ENCODE results near the gene PDE4D. TPM values are rescaled to one million over a fixed set of nuclear protein-coding genes. Genes with fewer than 3 reads are reported as not detected.

Gene PDE4D
- total RNA-seq, 1 experiment from 2014 or later: 61.2 TPM

DNA sequence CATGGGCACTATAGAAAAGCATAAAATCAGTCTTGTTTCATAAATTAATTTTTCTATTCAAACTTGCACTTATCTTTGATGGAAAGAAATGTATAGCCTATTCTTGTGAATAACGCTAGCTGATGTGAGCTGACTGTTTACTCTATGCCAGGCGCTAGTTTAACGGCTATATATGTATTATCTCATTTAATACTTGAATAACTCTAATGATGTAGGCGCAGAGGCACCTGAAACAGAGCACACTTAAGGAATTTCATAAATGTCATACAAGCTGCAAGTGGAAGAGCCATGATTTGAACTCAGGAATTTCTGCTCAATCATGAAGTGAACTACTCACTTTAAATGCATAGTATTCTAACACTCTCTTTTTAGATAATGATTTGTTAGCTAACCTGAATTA lies 551.8 kb downstream of the PDE4D start:
- Histone ChIP-seq H3K9me2 (replicated peaks; ENCODE audit: insufficient read depth, low read length) (no peaks in the 10 kb centered on the region), H3K27ac (ENCODE audit: low read length) (no peak overlapping the region), H3K9ac (ENCODE audit: low read length) (no peak overlapping the region), H3K79me2 (ENCODE audit: low read length) (no peaks in the 10 kb centered on the region), H3K9me3 (ENCODE audit: low read length) (no peaks in the 10 kb centered on the region), H3K4me1 (ENCODE audit: low read length) (peaks cover 7% of the 10 kb centered on the region), H2AFZ (ENCODE audit: low read length) (no peak overlapping the region), H3K27me3 (ENCODE audit: low read length) (no peaks in the 10 kb centered on the region), H4K20me1 (ENCODE audit: insufficient read depth, low read depth, low read length) (no peaks in the 10 kb centered on the region), H3K4me3 (ENCODE audit: low read length) (no peak overlapping the region), H3K36me3 (ENCODE audit: insufficient read depth, low read length) (no peaks in the 10 kb centered on the region), H3K4me2 (ENCODE audit: low read depth, low read length, poor library complexity, severe bottlenecking) (no peak overlapping the region)
- no peak for DNase-seq

DNA sequence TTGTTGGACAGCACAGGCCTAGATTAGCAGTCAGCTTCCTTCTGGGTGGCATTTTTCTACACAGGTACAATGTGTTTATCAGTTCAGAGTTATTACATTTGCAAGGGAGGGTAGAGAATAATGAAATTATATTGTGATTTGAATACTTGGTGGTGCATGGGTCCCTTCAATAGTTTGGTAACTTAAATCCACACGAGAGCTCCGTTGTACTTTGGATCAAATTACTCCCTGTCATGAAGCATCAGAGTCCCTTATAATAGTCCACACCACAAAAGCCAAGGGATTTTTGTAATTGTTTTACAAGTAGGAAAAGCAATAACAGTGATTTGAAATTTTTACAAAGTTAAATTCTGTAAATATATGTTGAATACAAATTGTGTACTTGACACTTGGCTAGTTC lies 552.4 kb downstream of the PDE4D start:
- Histone ChIP-seq H3K27me3 (ENCODE audit: low read length) (no peaks in the 10 kb centered on the region), H3K36me3 (ENCODE audit: insufficient read depth, low read length) (no peaks in the 10 kb centered on the region), H3K27ac (ENCODE audit: low read length) (no peak overlapping the region), H3K4me3 (ENCODE audit: low read length) (no peak overlapping the region), H3K4me1 (ENCODE audit: low read length) (peaks cover 7% of the 10 kb centered on the region), H3K9me3 (ENCODE audit: low read length) (no peaks in the 10 kb centered on the region), H3K9ac (ENCODE audit: low read length) (no peak overlapping the region), H3K4me2 (ENCODE audit: low read depth, low read length, poor library complexity, severe bottlenecking) (no peak overlapping the region), H4K20me1 (ENCODE audit: insufficient read depth, low read depth, low read length) (no peaks in the 10 kb centered on the region), H3K9me2 (replicated peaks; ENCODE audit: insufficient read depth, low read length) (no peaks in the 10 kb centered on the region), H2AFZ (ENCODE audit: low read length) (no peak overlapping the region), H3K79me2 (ENCODE audit: low read length) (no peaks in the 10 kb centered on the region)
- DNase-seq: no peak

DNA sequence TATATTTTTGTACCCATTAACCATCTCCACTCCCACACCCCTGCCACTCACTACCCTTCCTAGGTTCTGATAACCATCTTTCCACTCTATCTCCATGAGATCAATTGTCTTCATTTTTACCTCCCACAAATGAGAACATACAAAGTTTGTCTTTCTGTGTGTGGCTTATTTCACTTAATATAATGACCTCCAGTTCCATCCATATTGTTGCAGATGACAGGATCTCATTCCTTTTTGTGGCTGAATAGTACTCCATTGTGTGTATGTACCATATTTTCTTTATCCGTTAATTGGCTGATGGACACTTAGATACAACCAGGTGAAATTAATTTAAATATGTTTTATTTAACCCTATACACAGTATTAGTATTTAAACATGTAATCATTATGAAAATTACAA lies 552.9 kb downstream of the PDE4D start:
- H3K27ac ChIP-seq (ENCODE audit: low read length): no peak overlapping the region
- no peaks in the 10 kb centered on the region for H4K20me1 ChIP-seq (ENCODE audit: insufficient read depth, low read depth, low read length)
- H2AFZ ChIP-seq (ENCODE audit: low read length): no peak overlapping the region
- no peak overlapping the region for H3K9ac ChIP-seq (ENCODE audit: low read length)
- DNase-seq: no peak
- H3K79me2 ChIP-seq (ENCODE audit: low read length): no peaks in the 10 kb centered on the region
- no peaks in the 10 kb centered on the region for H3K27me3 ChIP-seq (ENCODE audit: low read length)
- no peaks in the 10 kb centered on the region for H3K36me3 ChIP-seq (ENCODE audit: insufficient read depth, low read length)
- H3K4me3 ChIP-seq (ENCODE audit: low read length): no peak overlapping the region
- H3K4me1 ChIP-seq (ENCODE audit: low read length): peaks cover 7% of the 10 kb centered on the region
- H3K4me2 ChIP-seq (ENCODE audit: low read depth, low read length, poor library complexity, severe bottlenecking): no peak overlapping the region
- no peaks in the 10 kb centered on the region for H3K9me3 ChIP-seq (ENCODE audit: low read length)
- H3K9me2 ChIP-seq (replicated peaks; ENCODE audit: insufficient read depth, low read length): no peaks in the 10 kb centered on the region

DNA sequence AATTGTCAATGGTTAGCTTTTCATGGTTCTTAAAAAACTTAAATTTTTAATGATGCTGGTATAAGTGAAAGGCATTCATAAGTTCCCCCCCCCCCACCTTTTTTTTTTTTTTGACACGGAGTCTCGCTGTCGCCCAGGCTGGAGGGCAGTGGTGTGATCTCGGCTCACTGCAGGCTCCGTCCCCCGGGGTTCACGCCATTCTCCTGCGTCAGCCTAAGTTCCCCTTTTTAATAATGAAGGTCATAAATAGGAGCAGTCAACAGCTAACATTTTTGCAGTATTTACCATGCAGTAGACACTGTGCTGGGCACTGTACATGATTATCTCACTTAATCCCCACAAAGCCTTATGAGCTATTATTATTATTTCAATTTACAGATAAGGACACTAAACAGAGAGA lies 556.3 kb downstream of the PDE4D start:
- Histone ChIP-seq H4K20me1 (ENCODE audit: insufficient read depth, low read depth, low read length) (0 out of 2 replicates have a peak, but pooled peaks cover 2% of the 10 kb centered on the region), H3K79me2 (ENCODE audit: low read length) (no peaks in the 10 kb centered on the region), H3K9me3 (ENCODE audit: low read length) (no peaks in the 10 kb centered on the region), H3K9ac (ENCODE audit: low read length) (no peak overlapping the region), H3K27me3 (ENCODE audit: low read length) (no peaks in the 10 kb centered on the region), H3K36me3 (ENCODE audit: insufficient read depth, low read length) (no peaks in the 10 kb centered on the region), H2AFZ (ENCODE audit: low read length) (no peak overlapping the region), H3K4me2 (ENCODE audit: low read depth, low read length, poor library complexity, severe bottlenecking) (peak overlapping the region; percentile 27), H3K27ac (ENCODE audit: low read length) (no peak overlapping the region), H3K4me1 (ENCODE audit: low read length) (peaks cover 7% of the 10 kb centered on the region), H3K9me2 (replicated peaks; ENCODE audit: insufficient read depth, low read length) (no peaks in the 10 kb centered on the region), H3K4me3 (ENCODE audit: low read length) (no peak overlapping the region)
- no peak for DNase-seq

DNA sequence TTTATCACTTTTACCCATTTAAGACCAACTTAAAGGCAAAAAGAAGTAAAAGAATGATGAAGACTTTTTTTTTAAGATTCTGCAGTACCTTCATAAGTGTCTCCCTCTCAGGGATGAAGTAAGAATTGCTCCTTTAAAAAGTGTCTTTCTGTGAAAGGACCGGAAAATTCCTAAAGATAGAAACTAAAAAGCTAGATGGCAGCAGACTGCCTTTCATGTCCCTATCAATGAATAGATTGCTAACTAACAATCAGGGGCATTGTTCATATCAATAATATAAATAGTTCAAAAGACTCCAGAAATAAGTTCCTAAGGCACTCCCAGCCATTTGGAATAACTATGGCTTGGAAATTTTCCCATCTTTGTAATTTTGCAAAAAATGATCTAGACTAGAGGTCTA lies 558.0 kb downstream of the PDE4D start:
- Histone ChIP-seq H2AFZ (ENCODE audit: low read length) (no peak overlapping the region), H3K4me3 (ENCODE audit: low read length) (no peak overlapping the region)
- DNase-seq: no peak

DNA sequence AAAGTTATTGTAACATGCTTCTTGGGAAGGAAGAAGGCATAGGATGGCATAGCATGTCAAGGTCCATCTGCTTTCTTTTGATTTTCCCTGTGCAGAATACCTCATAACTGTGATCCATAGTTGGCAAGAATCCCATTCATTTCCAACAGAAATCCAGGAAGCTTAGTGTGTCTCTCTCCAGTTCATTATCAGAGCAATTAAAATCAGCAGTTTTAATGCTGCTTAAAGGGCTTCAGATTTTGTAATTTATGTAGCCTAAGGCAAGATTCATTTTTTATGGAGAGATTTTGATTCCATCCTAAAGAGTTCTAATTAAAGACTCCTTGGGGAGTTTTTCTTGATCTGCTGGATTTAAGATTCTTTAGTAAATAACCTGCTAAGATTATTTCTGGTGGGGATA lies 560.1 kb downstream of the PDE4D start:
- Histone ChIP-seq H4K20me1 (ENCODE audit: insufficient read depth, low read depth, low read length) (0 out of 2 replicates have a peak, but pooled peaks cover 2% of the 10 kb centered on the region), H3K4me2 (ENCODE audit: low read depth, low read length, poor library complexity, severe bottlenecking) (no peak overlapping the region), H3K27ac (ENCODE audit: low read length) (no peak overlapping the region), H3K79me2 (ENCODE audit: low read length) (no peaks in the 10 kb centered on the region), H3K27me3 (ENCODE audit: low read length) (no peaks in the 10 kb centered on the region), H2AFZ (ENCODE audit: low read length) (no peak overlapping the region), H3K9me3 (ENCODE audit: low read length) (no peaks in the 10 kb centered on the region), H3K4me3 (ENCODE audit: low read length) (no peak overlapping the region), H3K9me2 (replicated peaks; ENCODE audit: insufficient read depth, low read length) (no peaks in the 10 kb centered on the region), H3K9ac (ENCODE audit: low read length) (no peak overlapping the region), H3K36me3 (ENCODE audit: insufficient read depth, low read length) (no peaks in the 10 kb centered on the region), H3K4me1 (ENCODE audit: low read length) (peaks cover 7% of the 10 kb centered on the region)
- no peak for DNase-seq

More for the DNA sequence above, 558.0 kb downstream of the PDE4D start:
- Histone ChIP-seq H3K4me2 (ENCODE audit: low read depth, low read length, poor library complexity, severe bottlenecking) (no peak overlapping the region), H3K4me1 (ENCODE audit: low read length) (peaks cover 7% of the 10 kb centered on the region), H3K9me2 (replicated peaks; ENCODE audit: insufficient read depth, low read length) (no peaks in the 10 kb centered on the region), H3K27ac (ENCODE audit: low read length) (no peak overlapping the region), H3K36me3 (ENCODE audit: insufficient read depth, low read length) (no peaks in the 10 kb centered on the region), H4K20me1 (ENCODE audit: insufficient read depth, low read depth, low read length) (0 out of 2 replicates have a peak, but pooled peaks cover 2% of the 10 kb centered on the region), H3K9me3 (ENCODE audit: low read length) (no peaks in the 10 kb centered on the region), H3K79me2 (ENCODE audit: low read length) (no peaks in the 10 kb centered on the region), H3K27me3 (ENCODE audit: low read length) (no peaks in the 10 kb centered on the region), H3K9ac (ENCODE audit: low read length) (no peak overlapping the region)

DNA sequence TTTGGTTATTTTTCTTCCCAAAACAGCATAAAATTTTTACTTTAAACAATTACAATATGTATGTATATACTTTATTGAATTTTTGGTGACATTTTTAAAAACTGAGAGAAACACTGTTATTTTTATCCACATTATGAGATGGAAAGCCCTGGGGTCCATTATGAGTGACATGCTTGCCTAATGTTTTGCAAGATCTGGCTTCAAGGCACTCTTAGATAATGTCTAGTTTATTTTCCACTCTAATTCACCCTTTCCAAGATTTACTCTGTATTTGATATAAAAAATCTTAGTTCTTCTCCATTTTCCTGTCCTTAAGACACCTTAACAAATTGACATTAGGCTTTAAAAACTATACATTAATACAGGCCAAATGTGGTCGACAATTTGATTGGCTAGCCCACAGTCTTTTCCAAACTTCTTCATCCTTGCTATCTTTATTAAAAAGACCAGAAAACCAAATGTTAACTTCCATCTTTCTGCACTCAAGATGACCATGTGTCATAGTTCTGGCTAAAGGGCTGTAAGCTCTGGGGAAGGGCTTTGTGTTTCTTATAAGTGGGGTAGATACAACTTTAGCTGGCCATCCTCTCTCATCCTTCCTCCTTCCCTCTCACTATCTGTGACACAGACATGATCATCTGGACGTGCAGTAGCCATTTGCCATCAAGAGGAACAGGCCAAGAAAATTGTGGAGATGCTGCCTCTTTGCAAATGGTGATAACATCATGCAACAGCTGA lies 561.1 kb downstream of the PDE4D start:
- peaks cover 5% of the 10 kb centered on the region for H3K4me1 ChIP-seq (ENCODE audit: low read length)
- no peak overlapping the region for H3K4me3 ChIP-seq (ENCODE audit: low read length)
- no peak overlapping the region for H3K9ac ChIP-seq (ENCODE audit: low read length)
- no peak overlapping the region for H2AFZ ChIP-seq (ENCODE audit: low read length)
- no peak overlapping the region for H3K4me2 ChIP-seq (ENCODE audit: low read depth, low read length, poor library complexity, severe bottlenecking)
- no peak for DNase-seq
- no peaks in the 10 kb centered on the region for H3K36me3 ChIP-seq (ENCODE audit: insufficient read depth, low read length)
- no peaks in the 10 kb centered on the region for H3K27me3 ChIP-seq (ENCODE audit: low read length)
- no peaks in the 10 kb centered on the region for H3K79me2 ChIP-seq (ENCODE audit: low read length)
- H4K20me1 ChIP-seq (ENCODE audit: insufficient read depth, low read depth, low read length): 0 out of 2 replicates have a peak, but pooled peaks cover 2% of the 10 kb centered on the region
- no peaks in the 10 kb centered on the region for H3K9me3 ChIP-seq (ENCODE audit: low read length)
- H3K9me2 ChIP-seq (replicated peaks; ENCODE audit: insufficient read depth, low read length): no peaks in the 10 kb centered on the region
- H3K27ac ChIP-seq (ENCODE audit: low read length): no peak overlapping the region

DNA sequence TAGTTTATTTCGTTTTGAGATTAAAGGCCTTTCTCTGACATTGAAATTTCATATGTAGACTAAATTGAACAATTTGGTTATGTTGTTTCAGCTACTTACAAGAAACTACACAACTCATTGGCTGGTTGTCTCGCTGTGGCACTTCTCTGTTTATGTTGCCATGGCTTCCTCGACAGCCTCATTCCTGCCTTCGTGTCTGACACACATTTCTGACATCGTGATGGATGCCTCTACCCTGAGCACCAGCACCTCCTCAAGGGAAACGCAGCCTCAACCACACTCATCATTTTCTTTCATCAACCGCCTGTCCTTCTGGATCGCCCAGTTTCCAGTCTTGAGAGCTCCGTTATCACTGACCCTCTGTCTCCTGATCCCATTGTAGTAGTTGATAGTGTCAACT lies 562.8 kb downstream of the PDE4D start:
- H3K9me2 ChIP-seq (replicated peaks; ENCODE audit: insufficient read depth, low read length): no peaks in the 10 kb centered on the region
- no peak overlapping the region for H3K4me3 ChIP-seq (ENCODE audit: low read length)
- H3K4me2 ChIP-seq (ENCODE audit: low read depth, low read length, poor library complexity, severe bottlenecking): no peak overlapping the region
- 0 out of 2 replicates have a peak, but pooled peaks cover 2% of the 10 kb centered on the region for H4K20me1 ChIP-seq (ENCODE audit: insufficient read depth, low read depth, low read length)
- no peak for DNase-seq
- H3K9ac ChIP-seq (ENCODE audit: low read length): no peak overlapping the region
- H3K9me3 ChIP-seq (ENCODE audit: low read length): no peaks in the 10 kb centered on the region
- H2AFZ ChIP-seq (ENCODE audit: low read length): no peak overlapping the region
- no peaks in the 10 kb centered on the region for H3K27me3 ChIP-seq (ENCODE audit: low read length)
- H3K4me1 ChIP-seq (ENCODE audit: low read length): no peaks in the 10 kb centered on the region
- no peaks in the 10 kb centered on the region for H3K36me3 ChIP-seq (ENCODE audit: insufficient read depth, low read length)
- no peaks in the 10 kb centered on the region for H3K79me2 ChIP-seq (ENCODE audit: low read length)
- no peak overlapping the region for H3K27ac ChIP-seq (ENCODE audit: low read length)

Measured in Karpas-422 (cell line).